8988T (cell line): Measurements from ENCODE around the gene LENG9.

ENCODE experiments used
- DNase-seq: peaks from one replicate; pipeline ENCODE4 v3.0.0; 2011

Gene LENG9

DNA sequence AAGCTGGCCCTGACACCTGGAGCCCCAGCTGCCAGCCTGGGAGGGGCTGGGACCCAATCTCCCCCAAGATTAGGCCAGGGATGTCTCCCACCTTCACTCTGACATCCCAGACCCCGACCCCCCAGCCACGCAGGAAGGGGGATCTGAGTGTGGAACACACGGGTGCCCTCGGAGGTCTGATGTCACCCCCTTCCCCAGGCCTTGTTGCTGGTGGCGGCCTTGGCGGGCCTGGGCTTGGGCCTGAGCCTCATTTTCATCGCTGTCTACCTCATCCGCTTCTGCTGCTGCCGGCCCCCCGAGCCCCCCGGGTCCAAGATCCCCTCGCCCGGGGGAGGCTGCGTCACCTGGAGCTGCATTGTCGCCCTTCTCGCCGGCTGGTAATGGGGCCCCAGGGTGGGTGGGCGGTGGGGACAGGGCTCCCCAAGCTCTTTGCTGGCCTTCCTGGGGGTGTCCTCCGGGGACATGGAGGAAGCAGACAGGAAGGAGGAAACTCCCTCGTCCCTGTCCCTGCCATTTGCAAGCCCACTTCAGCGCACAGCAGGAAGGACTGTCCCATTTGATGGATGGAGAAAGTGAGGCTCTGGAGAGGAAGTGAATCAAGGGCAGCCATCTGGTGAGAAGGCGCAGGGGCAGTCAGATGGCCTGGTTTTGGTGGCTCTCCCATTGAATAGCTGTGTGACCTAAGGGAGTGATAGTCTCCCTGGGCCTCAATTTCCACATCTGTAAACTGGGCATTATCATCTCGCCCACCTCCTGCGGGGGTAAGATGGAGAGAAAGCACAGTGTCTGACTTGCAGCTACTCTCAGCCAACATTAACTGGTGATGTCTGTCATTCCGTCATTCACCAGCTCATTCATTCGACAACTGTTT, 44.4 kb downstream of the LENG9 start:
- no peak for DNase-seq

DNA sequence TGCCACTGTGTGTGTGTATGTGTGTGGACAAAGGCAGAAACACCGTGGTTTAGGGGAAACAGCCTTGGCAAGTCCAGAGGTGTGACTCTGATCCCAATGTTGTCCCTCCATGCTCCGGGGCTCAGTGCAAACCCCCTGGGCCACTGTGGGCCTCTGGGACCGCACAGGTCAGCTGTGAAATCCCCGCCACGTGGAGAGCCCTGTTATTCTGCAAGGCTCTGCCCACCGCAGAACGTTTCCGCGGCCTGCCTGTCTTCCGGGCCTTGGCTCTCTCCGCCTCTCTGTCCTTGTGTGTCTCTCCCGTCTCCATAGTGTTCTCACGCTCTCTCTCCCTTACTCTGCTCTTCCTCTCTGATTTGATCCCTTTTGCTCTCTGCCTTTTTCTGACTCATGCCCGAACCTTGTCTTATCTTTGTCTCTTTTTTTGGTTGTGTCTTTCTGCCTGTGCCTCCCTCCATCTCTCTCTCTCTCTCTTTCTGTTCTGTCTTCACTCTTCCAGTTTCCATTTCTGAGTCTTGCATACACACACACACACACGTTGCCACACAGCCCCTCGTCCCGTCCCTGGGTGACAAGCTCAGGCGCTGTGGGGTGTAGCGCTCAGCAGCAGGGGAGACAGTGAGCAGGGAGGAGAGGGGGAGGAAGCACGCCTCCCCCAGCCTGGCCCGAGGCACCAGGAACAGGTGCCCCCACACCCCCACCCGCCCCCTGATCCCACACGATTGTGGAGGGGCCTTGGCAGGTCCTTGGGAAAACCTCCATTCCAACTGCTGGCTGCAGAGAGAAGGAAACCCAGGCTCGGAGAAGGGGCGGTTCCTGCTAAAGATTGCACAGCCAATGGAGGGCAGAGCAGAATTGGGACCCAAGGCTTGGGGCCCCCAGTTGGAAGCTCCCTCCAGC, 45.3 kb downstream of the LENG9 start:
- no peak for DNase-seq

DNA sequence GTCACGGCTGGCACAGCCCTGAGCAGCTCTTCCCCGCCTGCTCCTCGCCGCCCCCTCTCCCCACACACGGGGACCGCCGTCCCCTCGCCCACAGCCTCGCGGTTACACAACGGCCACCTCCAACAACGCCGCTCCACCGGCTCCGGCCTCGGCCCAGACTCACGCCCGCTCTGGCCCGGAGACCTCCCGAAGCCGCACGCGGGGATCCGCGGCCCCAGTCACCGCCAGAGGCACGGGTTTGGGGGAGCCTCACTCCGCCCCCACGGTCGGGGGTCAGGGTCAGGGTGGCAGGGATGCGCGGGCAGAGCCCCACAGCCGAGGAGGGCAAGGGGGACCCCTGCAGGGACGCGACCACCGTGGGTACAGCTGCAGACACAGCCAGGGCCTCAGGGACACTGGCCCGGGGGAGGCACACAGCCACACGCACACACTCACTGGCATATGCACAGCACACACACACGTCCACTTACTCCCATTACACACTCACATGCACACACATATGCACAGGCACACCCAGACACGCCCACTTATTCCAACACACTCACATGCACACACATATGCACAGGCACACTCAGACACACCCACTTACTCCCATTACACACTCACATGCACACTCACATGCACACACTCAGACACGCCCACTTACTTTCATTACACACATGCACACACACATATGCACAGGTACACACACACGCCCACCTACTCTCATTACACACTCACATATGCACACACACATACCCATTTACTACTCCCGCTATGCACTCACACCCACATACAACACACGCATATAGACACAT, 46.7 kb downstream of the LENG9 start:
- DNase-seq, result no peak

DNA sequence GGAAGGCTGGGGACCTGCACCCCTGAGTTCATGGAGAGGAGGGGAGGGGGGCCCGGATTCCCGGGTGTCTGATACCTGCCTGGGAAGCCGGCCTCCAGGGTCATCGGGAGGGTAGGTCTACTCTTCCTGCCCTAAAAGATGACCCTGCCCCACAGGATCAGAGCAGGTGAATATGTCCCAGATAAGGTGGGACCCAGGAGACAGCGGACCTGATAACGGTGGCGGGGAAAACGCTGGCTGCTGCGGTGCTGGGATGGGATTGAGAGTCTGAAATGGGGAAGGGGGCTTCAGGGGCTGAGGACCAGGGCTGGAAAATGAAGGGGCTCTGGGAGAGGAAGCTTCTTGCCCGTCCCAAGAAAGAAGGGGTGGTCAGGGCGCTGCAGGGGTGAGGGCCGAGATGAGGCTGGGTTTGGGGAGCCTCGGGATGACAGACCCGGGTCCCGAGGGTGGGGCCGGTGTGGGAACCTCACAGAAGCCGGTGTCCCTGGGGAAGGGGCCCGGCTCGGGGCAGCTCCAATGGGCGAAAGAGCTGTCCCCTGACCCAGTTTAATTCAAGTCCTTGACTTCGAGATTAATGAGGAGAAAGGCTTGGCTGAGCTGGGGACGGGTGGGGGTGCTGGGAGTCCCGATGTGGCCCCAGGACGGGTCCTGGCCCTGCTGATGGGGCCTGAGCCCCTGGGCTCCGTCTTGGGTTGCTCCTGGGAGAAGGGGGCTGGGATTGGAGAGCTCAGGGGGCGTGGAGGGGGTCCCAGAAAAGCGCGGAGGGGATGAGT, 47.5 kb downstream of the LENG9 start:
- no peak for DNase-seq

DNA sequence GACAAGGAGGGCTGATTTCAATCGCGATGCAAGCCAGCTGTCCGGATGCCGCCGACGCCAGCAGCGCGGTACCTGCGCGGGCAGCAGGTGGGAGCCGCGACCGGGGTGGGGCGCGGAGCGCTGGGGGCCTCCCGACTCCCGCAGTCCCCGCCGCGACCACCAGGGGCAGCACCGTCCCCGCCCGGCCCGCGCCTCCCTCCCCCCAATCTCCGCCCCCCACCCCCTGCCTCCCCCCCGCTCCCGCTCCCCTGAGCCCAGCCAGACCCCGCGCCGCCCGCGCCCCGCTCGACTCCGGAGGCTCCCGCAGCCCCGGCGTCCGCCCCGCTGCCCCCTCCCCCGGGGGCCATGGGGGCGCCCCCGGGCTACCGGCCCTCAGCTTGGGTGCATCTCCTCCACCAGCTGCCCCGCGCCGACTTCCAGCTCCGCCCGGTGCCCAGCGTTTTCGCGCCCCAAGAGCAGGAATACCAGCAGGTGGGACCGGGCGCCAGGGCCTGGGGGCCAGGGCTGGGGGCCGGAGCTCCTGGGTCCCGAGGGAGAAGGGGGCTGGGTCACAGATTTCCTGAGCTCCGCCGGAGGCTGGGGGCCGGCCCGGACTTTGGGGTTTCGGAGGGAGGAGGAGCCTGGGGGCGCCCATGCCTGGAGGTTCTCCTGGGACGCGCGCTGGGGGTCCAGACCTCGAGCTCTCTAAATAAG, 48.2 kb downstream of the LENG9 start, which contains the start of gene TTYH1:
TTYH1 (plus strand) TSS at position 257 of the 693 bp plus-strand sequence; CDS start at position 346, 89 bp downstream.
- DNase-seq, result no peak

DNA sequence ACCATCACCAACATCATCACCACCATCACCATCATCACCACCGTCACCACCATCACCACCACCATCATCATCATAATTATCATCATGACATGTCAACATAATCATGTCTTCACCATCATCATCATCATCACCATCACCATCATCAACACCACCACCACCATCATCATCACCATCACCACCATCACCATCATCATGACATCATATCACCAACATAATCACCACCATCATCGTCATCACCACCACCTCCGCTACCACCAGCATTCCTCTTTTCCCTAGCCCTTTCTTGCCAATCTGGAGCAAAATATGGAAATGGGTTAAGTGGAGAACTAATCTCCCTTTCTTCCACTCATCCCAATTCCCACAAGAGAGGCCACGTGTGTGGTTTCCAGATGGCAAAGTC, 49.4 kb downstream of the LENG9 start:
- no peak for DNase-seq

DNA sequence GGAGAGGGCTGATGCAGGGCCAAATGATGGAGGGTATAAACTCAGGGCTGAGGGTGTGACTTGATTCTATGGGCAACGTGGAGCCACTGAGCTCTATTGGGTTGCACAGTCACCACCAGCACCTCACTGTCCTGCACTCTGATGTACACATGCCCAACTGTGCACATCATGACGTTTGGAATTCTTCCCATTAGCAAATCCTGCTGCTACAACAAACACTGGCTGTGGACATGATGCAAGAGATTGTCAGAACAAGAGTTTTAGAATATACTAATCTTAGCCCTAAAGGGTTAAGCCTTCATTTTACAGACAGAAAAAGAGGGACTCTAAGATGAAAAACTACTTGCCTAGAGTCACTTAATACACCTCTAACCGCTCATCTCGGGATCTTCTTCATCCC, 50.7 kb downstream of the LENG9 start:
- no peak for DNase-seq
